Stimulated activated CD4-positive, alpha-beta T cell treated with anti-CD3 and anti-CD28 coated beads, Interleukin-4, amount 100 ng/mL, for 4 hours (primary cell): ENCODE data around the gene ABHD17C.

Experiments used
- DNase-seq, 2 experiments: peaks; one replicate each; pipeline ENCODE4 v3.0.0-alpha.2; 2020

ABHD17C gene

DNA sequence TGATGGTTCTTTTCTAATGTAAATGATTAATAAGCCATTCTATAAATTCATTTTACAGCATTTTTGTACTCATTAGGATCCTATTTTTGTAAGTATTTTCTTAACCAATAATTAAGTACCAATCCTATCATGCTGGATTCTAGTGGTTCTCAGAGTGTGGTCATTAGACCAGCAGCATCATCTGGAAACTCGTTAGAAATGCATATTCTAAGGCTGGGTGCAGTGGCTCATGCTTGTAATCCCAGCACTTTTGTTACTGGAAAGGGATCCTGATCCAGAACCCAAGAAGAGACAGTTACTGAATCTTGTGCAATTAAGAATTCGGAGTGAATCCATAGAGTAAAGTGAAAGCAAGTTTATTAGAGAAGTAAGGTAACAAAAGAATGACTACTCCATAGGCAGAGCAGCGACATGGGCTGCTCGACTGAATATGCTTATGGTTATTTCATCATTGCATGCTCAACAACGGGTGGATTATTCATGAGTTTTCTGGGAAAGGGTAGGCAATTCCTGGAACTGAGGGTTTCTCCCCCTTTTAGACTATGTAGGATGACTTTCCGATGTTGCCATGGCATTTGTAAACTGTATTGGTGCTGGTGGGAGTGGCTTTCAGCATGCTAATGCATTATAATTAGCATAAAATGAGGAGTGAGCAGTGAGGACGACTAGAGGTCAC is 74.2 kb downstream of the ABHD17C start:
- no peak for DNase-seq

DNA sequence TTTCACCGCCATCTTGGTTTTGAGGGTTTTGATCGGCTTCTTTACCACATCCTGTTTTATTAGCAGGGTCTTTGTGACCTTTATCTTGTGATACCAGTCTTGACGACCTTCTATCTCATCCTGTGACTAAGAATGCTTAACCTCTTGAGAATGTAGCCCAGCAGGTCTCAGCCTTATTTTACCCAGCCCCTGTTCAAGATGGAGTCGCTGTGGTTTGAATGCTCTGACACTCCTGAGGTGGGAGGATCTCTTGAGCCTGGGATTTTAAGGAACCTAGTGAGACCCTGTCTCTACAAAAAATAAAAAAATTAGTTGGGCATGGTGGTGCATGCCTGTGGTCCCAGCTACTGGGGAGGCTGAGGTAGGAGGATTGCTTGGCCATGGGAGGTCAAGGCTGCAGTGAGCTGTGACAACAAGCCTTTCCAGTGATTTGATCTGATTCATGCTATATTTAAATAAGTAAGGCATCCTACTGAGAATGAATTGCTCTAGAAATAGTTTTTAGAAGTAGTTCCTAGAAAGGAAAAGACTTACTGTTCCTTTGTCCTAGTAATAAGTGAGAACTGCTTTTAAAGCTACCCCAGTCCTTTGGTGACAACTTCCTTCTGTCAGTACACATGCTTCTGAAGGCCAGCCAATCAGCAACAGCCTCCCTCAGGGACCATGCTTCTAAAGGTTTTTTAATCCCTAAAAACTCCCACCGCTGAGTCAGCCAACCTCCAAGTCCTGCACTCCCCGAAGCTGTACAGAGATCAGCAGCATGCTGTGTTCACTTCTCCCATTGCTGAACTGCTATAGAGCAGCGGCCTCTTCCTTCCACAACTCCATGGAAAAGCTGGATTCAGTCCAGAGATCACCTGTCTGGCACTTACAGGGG is 75.0 kb downstream of the ABHD17C start:
- DNase-seq = no peak

DNA sequence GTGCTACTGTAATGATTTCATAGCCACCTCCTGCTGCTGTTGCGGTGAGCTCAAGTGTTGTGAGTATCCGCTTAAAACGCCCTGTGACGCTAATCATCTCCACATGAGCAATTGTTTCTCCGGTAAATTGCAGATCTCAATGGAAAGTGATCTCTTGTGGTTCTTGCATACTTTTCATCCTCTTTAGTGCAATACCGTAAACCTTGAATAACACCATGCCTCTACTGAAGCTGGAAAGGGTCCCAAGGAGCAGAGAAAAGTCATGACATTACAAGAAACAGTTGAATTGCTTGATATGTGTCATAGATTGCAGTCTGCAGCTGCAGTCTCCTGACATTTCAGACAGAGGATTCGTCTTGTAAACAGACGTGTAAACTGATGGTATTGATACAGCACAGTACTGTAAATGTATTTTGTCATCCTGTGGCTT is 78.0 kb downstream of the ABHD17C start:
- no peak for DNase-seq

DNA sequence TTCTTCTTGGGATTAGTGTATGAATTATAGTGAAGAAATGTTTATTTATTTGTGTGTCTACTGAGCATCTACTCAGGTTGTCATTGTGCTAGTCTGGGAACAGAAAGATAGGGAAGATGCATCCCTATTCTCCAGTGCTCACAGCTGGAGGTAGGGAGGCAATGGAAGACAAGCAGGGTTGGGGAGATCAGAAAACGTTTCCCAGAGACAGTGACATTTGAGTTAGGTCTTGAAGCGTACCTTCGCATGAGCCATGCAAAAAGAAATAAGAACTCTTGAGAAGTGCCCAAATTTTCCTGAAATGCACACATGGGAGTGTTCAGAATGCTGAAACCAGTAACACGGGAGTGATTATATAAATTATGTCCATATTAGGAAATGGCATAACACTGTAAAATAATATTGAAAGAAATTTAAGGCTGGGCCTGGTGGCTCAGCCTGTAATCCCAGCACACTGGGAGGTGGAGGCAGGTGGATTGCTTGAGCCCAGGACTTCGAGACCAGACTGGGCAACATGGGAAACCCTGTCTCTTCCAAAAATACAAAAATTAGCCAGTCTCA is 78.8 kb downstream of the ABHD17C start:
- no peak for DNase-seq

DNA sequence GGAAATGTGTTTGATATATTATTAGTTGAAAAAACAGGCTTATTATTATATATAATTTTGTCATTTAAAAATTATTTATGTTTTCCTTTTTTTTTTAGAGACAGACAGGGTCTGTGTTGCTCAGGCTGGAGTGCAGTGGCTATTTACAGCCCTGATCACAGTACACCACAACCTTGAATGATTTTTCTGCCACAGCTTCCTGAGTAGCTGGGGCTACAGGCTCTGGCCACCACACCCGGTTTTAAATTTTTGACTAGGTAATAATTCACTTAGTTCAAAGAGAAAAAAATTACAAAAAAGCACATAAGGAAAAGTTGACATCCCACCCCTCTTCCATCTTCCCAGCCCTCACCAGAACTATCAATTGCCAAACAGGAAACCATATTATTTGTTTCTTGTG is 79.4 kb downstream of the ABHD17C start:
- DNase-seq = no peak

DNA sequence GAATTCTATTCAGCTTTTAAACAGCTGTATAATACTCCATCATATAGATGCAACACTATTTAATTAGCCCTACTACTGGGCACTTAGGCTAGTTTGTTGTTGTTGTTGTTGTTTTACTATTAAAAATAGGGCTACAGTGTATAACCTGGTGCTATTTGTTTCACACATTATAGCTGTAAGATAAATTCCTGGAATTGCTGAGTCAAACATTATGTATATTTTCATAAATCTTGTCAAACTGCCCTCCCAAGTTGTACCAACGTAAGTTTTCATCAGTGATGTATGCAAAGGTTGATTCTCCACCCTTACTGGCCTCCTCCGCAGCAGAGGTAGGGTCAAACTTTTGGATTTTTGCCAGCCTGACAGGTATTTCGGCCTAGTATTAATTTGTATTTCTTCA is 80.2 kb downstream of the ABHD17C start:
- no peak for DNase-seq

DNA sequence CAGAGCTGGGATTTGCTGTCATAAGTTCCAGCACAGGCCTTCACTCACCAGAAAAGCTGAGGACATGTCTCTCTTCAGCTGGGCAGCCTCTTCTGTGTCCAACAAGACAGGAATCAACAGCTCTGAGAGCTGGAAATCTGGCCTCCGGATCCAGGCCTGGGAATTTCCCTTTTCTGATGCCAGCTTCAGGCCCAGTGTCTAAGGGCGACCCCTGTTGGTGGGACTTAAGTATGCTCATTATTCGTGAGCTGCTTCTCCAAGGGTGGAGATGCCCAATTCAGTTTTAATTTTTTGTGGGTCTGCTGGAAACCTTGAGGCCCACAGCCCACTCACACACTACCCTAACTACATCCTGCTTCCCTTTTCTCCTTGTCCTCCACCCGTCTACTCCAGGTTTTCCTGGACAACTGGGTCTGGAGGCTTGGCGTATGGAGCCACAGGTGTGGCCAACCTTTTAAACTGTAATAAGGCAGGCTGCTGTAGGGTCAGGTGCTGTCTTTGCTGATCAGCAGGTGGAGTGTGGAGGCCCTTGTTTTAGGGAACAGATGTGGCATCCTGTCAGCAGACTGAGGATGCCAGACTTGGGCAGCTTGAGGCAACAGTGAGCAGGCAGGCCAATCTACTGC is 81.4 kb downstream of the ABHD17C start:
- peak; percentile 40 to 51 for DNase-seq

DNA sequence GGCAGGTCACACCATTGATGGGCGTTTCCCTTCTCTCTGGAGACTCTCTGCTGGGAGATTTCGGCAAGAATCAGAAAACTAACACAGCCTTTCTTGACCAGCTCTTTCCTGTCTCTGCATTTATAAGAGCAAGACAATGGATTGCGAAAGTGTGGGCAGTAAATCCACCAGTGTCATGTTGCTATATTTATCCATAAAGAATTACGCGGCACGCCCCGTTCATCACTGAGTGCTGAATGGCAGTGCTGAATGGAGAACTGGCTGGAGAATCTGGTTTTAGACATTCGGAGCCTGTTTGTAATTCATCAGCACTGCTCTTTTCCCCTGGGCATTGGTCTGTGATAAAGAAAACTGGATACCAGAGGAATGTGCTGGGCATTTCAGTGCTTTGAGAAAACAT is 82.0 kb downstream of the ABHD17C start:
- no peak for DNase-seq

DNA sequence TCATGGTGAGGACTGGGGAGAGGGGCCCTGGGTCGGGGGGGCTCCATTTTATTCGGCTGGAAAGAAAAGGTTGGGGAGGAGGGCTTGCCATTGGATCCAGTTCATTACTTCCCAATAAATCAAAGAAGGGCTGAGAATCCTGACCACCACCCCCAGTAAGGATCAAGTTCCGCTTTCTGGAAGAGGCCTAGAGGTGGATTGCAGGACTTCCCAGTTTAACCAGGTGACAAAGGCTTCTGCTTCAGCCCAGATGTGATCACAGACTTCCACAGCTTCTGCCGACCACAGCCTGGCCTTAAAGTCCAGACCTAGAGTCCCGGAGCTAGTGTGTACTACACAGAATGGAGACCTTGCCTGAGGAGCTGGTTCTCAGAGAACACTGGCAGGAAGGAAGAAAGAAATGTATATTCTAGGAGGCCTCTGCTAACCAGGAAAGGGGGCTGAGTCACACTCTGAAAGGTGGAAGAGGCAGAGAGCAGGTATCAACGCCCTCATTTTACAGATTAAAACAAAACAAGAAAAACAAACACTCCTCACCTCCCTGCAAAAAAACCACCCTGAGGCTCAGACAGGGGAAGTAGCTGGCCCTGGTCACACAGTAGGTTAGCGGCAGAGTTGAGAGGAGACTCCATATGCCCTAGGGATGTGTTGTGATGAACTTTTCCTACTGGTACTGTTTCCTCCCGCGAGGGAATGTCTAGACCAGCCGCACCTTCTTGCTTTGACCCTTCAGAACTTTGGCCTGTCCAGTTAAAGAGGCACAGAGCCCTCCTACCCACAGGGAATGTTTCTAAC is 82.9 kb downstream of the ABHD17C start:
- no peak for DNase-seq

DNA sequence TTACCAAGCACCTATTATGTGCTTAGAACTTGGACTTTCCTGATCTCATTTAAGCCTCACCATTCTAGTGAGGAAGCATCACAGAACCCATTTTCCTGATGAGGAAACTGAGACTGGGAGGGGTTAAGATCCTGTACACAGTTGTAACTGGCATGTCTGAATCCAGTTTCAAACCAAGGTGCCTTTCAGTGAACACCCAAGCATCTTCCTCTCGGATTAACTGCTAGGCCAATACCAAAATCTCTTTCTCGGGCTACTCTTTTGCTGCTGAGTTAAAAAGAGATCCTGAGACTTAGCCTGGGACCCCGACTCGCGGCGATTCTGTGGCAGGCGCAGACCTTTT is 83.5 kb downstream of the ABHD17C start:
- no peak for DNase-seq

DNA sequence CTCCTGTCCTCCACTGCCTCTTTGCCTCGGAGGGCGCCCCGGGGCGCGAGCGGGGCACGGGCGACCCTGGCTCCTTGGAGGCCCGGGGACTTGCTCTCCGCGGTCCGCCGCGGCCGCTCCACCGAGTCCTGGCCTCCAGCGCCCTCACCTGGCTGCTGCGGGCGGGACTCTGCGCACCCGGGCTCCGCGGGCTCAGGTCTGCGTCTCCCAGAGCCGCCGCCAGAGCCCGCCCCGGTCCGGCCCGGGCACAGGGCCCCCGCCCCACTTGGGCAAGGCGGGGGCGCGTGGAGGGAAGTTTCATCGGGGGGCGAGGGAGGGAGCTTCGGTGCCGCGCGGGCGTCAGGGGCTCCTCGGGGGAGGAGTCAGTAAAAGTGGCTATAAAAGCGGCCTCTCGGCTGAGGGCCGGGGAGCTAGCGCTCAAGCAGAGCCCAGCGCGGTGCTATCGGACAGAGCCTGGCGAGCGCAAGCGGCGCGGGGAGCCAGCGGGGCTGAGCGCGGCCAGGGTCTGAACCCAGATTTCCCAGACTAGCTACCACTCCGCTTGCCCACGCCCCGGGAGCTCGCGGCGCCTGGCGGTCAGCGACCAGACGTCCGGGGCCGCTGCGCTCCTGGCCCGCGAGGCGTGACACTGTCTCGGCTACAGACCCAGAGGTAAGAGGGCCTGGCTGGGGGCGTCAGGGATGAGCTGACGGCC is 84.0 kb downstream of the ABHD17C start, which contains the start of gene CEMIP:
TSS of gene CEMIP (plus strand) at position 407 of the 694 bp plus-strand sequence. CDS start 94,510 bp downstream, outside the sequence.
- DNase-seq = peak; percentile 23 to 57

DNA sequence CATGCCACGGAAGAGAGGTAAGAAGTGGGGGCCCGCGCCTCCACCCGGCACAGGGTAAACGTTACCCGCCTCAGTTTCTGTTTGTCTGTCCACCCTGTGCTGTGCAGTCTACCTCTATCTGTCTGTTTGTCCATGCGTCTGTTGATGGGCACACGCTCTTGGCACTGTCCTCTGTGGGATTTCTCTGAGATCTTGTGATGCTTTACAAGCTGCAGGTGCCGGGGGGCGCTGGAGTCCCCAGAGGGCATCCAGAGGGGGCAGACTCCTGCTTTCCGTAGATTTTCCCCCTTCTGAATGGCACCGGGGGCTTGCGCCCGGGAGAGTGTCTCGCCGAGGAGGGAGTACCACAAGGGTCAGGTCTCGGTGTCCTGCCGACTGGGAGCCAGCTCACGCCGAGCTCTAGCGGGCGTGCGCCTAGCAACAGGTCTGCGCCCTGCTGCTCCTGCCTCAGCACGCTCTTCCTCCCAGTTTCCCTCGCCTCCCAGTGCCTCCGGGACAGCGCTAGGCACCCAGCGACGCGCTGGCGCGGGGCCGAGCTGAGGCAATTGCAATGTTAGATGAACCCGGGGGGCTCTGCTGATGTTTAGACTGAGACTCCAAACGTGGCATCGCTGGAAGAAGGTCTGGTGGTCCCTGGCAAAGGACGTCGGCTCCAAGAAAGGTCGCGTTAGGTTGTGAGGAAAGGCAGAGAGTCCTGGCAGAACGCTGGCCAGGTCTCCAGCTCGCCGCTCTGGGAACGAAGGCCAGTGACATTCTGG is 84.7 kb downstream of the ABHD17C start:
- no peak for DNase-seq

DNA sequence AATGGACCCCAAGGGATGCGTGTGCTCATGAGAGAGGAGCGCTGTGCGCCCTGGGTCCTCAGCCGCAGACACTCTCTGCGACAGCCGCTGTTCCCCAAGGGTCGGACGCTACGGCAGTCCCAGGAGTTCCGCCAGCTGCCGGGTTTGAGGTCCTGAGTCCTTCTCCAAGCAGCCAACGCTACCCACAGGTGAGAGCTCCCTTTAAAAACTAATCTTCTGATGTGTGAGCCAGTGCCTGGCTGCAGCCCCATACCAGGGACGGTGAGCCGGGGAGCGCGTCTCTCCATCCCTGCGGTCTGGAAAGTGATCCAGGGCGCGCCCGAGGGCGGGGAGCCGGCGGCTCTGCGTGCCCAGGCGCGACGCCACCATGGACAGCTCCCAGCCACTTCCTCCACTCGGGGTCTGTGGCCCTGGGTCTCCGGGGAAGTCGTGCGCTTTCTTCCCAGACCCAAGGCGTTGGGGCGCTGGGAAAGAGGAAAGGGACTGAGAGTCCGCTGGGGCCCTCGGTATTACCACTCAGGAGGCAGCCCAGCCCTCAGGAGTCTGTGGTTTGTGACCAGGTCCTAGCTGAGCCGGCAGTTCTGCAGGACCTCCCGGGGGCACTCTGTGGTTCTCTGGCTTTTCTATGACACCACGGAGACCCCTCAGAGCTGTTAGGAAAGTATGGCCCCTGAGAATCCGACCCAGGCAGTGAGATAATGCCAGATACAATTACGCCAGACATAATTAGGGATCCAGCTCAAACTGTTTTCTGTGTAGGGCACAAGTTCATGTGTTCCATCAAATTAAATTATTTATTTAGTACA is 85.5 kb downstream of the ABHD17C start:
- DNase-seq = peak in 1 of 2 experiments; percentile 38

DNA sequence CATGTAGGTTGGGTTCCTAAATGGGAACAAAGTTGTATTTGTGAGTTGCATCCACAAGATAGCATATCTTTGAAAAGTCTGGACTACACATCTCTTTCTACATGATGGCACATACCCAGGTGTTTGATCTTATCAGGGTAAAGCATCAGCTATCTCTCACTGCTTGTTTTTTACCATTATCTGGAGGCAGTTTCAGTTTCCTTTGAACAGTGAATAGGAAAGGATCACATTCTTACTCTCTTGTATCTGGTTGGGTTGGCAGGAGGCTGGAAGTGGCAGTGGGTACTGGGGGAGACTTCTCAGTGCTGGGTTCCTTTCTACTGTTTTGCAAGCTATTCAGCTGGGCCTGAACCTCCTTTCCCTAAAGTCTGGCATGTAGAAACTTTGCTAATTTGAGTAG is 88.2 kb downstream of the ABHD17C start:
- no peak for DNase-seq

DNA sequence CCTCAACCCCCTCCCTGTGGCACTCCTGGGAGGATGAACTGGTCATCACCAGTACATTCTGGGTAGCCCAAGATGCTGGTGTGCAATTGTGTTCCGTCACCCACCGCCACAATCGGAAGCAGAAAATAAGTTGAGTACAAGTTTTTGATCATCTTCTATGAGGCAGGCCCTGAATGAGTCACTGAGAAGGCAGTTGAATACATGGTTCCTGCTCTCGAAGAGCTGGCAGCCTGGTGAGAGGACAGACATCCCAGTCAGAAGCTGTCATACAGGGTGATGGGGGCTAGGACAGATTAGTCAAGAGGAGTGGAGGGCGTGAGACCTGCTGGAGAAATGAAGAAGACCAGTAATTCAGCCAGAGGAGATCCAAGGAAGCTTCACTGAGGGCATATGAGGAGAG is 90.2 kb downstream of the ABHD17C start:
- no peak for DNase-seq

DNA sequence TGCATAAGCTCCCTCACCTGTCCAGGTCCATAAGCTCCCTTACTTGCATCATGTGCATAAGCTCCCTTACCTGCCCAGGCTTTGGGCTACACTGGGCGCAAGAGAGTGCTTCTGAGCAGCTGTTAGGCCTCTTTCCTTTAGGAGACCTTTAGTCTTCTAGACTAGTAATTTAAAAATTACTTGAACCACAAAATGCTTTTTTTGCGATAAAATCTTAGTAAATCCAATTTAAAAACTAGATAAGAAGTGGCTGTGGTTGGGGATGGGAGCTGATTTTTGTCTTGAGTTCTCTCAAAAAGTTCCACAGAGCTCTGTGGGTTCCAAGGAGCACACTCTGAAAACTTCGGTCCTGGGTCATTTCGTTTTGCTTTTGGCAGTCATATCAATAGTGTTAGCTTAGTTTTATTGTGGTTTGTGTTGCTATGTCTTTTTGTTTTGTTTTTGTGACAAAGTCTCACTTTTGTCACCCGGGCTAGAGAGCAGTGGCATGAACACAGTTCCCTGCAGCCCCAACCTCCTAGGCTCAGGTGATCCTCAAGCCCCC is 90.8 kb downstream of the ABHD17C start:
- no peak for DNase-seq

DNA sequence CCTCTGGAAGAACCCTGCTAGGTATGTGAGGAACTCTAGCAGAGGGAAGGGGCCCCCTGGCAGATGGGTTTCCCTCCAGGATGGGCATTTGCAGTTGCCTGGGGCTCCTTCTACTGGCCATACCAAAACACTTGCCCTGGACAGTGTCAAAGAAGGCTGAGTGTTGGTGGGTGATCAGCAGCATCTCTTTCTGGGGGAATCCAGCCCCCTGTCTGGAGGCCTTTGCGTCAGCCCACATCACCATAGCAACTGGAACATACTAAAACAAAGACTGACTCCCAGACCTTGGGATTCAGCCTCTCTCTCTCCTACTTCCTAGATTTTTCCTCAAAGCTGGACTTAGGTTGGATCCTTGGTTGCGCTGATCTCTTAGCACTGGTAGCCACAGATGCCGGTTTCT is 92.2 kb downstream of the ABHD17C start:
- DNase-seq = no peak

DNA sequence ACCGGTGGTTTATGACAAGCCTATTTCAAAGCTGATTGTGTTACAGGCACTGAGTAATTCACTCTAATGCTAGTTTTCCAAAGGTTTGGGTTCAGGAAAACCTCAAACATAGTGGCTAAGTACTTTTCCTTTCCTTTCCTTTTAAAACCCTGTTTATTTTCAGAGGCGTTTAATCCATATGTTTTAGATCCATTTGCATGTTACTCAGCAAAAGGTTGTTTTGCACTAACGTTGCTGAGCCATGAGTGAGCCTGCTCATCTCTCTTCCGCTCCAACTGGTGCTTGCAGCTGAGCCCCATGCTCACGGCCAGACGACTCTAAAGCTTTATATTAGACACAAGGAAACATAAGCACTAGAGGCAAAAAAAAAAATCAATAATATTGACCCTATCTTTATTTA is 93.4 kb downstream of the ABHD17C start:
- DNase-seq = no peak

DNA sequence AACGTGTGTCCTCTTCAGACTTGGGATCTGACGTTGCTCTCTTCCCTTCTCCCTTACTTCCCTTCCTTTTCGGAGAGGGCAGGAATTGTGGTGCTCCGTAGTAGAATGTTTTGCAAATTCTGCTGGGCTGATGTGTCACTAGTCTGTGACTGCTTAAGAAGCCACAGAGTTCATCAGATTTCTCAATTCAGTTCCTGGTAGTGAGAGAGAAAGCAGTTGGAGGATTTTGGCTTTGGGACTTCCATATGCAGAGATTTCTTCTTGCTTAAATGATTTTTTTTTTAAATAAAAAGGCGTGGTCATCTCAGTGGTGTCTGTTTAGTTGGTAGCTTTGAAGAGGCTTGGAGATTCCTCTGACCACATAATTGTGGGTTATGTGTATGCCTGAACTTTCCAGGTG is 94.2 kb downstream of the ABHD17C start:
- DNase-seq = no peak

DNA sequence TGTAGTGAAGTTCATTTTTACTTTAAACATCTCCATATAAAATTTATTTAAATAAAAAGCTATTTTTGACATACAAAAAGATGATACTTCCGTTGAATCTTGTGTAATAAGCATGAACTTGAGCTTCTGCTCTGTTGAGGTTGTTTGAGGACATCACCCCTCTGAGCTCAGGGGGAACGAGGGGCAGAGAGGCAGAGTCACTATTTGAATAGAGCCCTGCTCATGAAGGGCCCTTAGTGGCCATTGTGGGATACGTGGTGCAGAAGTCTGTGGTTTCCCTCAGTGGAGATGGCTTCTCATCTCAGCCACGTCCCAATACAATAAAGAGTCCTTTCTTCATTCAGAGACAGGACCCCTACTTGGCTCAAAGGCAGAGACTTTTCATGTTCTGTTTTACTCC is 94.7 kb downstream of the ABHD17C start:
- no peak for DNase-seq
